HG02870 (cell line): ENCODE results near the gene PHACTR3.

Source experiments
- ATAC-seq: cut with Tn5 transposase; IDR thresholded peaks from one replicate; pipeline ENCODE4 v1.9.1; 2021; ENCODE audit warnings: mild to moderate bottlenecking, moderate library complexity; ENCODE audit not compliant: unreplicated experiment

The PHACTR3 gene

GRCh38 chr20:59588236-59588855 lies 16.0 kb upstream of the PHACTR3 start:
- no peak for ATAC-seq

GRCh38 chr20:59589086-59589684 lies 15.2 kb upstream of the PHACTR3 start:
- ATAC-seq = no peak

GRCh38 chr20:59591061-59591460 lies 13.3 kb upstream of the PHACTR3 start:
- ATAC-seq = no peak

GRCh38 chr20:59596690-59597089 lies 7.7 kb upstream of the PHACTR3 start:
- no peak for ATAC-seq

DNA sequence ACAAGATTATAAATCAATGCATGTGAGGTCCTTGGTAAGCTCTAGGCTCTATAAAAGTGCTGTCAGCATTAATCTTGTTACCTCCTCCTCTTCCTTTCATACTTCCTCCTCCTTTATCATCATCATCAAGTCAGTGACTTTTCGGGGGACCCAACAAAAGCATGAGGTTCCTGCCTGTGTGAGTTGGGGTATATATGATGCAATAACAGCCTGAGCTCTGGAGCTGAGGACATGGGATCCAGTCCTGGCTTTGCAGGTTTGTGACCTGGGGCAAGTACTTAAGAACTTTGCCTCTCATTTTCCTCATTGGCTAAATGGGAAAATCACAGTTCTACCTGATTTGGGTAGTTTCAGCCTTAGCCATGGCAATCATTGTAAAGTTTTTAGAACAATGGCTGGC lies 7.1 kb upstream of the PHACTR3 start:
- no peak for ATAC-seq

DNA sequence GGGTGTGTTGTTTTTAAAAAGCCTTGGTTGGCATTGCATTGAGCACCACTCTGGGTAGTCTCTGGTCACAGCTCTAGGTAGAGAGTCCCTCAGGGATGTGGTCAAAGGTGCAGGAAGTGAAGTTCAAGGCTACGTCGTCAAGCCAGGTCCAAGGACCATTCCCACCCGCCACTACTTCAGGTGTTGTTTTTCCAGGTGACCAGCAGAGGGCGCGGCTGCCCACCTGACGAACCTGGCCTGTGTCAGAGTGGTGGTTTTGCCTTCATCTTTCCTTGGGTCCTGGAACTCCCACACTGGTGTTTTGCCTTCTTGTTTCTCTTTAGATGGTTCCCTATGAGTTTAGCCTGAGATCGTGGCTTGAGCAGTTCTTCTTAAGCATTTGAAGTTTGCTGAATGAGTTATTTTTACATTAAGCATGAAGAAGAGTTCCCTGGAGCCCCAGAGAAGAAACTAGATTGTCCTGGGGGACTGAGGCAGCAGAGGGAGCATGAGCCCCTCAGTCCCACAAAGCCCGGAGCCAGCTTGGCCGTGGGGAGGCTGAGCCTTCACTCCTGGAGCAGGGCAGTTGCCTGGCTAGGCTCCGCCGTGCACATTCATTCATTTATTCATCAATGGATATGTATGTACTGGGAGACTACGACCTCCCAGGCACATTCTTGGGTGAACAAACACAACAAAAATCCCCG lies 5.6 kb upstream of the PHACTR3 start:
- peak; percentile 71 for ATAC-seq

GRCh38 chr20:59599941-59600340 lies 4.4 kb upstream of the PHACTR3 start:
- ATAC-seq = no peak

GRCh38 chr20:59600472-59600871 lies 3.9 kb upstream of the PHACTR3 start:
- no peak for ATAC-seq

DNA sequence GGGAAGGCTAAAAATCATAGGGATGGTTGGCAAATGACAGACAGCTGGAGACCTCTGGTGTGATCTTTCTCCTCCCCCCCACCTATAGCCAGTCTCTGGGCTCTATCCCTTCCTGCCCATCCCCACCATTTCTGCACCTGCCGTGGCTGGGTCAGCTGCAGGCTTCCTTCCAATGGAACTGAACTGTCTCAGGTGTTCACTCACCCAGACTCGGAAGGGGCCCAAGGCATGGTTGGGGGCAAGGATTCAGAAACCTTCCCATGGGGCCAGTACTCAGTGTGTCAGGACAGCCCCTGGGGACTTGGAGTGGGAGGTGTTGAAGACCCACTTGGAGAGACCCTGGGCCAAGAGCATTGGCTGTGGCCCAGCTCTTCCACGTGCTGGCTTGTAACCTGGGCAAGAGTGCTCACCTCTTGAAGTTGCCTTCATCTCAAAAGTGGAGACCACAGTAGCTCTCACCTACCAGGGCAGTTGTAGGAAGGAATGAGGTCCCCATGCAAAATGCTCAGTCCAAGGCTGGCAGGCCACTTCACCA lies 1.7 kb upstream of the PHACTR3 start:
- ATAC-seq = no peak

GRCh38 chr20:59603176-59603575 lies 1.2 kb upstream of the PHACTR3 start:
- no peak for ATAC-seq

DNA sequence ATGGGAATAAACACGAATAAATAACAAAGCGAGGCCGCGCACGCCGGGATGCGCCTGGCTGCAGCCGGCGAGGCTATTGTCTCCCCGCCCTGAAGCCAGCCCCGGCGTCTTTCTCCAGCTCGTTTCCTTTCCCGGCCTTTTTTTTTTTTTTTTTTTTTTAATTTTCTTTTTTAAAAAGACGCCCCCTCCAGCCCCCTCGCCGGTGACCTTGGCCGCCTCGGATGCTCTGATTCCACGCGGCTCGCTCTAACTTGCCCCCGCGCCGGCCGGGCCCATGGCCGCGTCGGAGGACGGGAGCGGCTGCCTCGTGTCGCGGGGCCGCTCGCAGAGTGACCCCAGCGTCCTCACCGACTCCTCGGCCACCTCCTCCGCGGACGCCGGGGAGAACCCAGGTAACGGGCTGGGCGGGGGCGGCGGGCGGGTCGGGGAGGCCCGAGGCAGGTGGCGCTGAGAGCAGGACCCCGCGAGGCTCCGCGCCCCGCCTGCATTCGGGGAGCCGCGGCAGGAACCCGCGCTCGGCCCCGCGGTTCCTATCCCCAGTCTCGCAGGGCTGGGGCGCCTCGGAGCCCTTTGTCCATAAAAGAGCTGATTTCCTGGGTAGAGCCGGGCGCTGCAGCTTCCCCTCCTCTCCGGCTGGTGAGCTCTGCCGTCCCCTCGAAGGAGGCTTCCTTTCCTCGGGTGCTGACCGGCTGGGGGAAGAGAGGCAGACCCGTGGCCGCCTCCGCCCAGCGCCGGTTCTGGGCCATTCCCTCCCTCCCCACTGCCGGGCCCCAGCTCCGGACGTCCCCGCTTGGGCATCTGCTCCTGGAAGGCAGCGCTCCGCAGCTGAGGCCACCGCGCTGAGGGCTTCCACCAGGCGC lies 631 bp downstream of the PHACTR3 start:
- ATAC-seq = no peak

DNA sequence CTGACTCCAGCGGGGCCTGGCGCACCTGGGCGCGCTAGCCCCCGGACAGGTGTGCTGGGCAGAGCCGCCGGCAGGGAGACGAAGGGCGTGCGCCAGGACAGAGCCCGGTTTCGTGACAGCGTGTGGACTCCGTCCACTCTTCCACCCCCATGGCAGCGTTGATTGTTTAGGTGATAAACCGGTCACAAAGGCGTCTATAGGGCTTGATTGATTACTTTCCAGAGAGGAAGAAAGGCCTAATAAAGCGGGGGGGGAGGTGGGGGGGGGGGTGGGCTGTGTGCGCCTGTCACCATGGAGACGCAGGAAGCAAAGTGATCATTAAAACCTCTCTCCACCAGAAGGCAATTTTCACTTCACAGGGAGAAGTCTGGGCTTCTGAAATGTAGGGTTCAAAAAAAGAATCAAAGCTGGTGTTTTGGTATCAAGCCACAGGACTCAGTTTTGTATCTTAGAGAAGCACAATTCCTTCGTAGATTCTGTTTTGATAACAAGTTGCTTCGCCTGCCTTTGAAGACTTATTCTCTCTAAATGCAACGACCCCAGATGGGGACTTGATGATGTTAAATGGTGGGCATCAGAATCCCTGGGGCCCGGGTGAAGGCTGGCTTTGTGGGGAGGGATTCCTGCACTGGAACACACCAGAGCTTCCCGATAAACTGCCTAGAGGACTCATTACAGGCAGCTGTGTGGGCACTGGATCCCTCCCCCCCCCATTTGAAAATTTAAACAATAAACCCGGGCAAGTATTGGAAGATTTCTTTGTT lies 1.4 kb downstream of the PHACTR3 start:
- no peak for ATAC-seq

GRCh38 chr20:59606566-59606965 lies 2.2 kb downstream of the PHACTR3 start:
- no peak for ATAC-seq

DNA sequence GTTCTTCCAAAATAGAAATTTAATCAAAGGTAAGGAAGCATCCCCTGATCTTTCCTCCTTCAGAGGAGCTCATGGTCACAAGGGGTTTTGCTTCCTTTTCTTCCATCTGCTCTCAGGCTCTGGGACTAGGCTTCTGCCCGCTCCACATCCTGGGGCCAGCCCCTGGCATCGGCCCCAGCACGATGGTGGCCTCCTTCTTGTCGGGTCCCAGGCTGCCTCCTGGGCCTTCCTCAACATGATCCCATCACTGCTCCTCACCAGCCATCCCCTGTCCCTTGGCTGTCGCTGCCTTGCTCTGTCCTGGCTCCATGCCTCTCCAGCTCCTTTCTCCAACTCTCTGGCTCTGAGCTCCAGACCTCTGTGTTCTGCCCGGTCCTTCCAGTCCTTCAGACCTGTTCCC lies 4.1 kb downstream of the PHACTR3 start:
- no peak for ATAC-seq

DNA sequence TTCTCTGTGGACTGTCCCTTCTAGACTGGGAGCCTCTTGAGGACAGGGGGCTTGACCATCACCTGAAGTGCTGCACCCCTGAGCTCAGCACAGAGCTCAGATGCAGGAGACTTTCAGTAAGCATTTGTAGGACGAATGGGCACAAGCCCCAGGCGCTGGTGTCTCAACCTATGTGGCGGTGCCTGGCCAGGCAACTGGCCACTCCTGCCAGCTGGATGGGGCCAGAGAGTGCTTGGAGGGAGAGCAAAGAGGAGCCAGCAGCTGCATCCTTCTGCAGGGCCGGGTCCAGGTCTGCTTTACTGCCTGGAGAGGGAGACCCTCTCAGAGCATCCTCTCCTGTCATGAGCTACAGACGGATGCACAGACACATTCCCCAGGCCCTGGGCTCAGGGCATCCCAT lies 4.5 kb downstream of the PHACTR3 start:
- no peak for ATAC-seq

DNA sequence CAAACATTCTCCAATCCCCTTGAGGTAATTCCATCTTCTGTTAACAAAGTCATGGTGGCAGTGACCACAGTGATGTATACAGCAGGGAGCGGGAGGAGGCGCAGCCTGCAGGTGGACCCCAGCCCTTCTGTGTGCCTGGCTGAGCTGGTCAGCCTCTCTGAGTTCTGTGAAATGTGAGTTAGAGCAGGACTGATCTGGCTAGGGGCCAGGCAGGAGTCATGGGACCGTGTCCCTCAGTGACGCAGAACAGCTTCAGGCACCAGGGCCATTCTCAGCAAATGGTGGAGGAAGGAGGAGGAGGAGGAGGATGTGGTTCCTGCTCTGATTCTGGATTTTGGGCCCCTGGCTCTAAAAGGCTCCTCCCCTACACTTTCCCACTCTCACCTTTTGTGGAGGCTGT lies 6.9 kb downstream of the PHACTR3 start:
- ATAC-seq = no peak

- ATAC-seq = no peak
Observed at GRCh38 chr20:59613861-59614260, 9.5 kb downstream of the PHACTR3 start.

DNA sequence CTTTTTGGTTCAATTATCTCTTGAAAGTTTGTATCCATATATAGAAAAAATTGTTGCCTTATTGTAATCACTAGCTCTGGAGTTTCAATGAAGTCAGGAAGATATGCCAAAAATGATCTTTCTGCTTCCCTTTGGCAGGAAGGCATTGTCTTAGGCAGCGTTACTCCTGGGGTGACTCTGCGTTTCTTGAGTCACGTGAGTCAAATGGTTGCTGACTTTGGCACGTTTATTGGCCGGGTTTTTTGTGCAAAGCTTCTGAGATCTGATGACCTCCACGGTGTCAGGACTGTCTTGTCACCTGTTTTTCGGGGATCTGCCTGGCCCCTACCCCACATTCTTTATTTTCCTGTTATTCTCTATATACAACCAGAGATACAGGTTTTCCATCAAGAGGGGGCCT lies 10.4 kb downstream of the PHACTR3 start:
- ATAC-seq = no peak

DNA sequence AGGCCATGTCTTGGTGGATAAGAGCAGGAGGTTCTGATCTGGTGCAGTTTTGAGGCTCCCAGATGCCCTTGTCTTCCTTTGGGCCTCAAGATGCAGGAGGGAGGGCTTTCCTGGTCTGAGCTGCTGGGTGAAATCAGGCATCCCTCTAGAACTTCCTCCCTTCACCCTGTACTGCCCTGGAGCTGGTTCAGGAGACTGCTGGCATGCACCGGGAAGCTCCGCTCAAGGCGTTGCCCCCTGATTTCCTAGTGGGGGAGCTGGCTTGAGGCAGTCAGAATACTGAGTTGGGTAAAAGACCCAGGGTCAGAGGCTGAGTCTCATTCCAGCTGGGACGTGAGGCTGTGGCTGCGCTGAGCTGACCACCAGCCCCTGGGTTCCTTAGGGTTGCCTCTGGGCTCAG lies 12.0 kb downstream of the PHACTR3 start:
- ATAC-seq = no peak

GRCh38 chr20:59617221-59617620 lies 12.9 kb downstream of the PHACTR3 start:
- no peak for ATAC-seq

- ATAC-seq = no peak
Observed at GRCh38 chr20:59618131-59618530, 13.8 kb downstream of the PHACTR3 start.
